ENCODE measurements around the gene ABHD2.
"Not testable (repeated sequence)": the region's sequence is repeated elsewhere in the genome, so short reads cannot be mapped to it uniquely, and the experiment has no call there.

ABHD2 gene

DNA sequence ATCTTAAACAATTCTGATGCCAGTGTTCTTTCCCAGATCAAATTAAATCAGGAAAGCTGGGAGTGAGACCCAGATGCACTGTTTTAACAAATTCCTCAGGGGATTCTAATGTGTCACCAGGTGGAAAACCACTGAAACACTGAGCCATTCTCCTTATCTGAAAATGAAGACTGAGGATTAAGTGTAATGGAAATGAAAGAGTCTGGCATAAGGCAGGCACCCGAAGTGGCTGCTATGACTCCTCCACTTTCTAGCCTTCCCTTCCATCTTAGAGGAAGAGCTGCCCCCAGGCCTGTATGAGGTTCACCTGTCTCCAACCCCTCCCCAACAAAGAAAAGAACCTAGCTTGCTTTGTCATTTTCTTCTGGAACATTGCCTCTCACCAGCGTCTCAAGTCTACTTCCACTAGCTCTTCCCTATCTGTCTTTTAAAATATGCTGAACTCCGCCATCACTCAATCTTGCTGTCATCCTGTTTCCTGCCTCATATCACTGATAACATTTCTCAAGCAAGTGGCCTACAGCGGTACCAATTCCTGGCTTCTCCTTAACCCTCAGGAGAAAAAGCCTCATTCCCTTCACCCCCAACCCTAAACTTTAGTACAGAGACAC is 13.7 kb upstream of the ABHD2 start:
- no peak for DNase-seq (ENCODE audit: low read depth in 2 of 2)

DNA sequence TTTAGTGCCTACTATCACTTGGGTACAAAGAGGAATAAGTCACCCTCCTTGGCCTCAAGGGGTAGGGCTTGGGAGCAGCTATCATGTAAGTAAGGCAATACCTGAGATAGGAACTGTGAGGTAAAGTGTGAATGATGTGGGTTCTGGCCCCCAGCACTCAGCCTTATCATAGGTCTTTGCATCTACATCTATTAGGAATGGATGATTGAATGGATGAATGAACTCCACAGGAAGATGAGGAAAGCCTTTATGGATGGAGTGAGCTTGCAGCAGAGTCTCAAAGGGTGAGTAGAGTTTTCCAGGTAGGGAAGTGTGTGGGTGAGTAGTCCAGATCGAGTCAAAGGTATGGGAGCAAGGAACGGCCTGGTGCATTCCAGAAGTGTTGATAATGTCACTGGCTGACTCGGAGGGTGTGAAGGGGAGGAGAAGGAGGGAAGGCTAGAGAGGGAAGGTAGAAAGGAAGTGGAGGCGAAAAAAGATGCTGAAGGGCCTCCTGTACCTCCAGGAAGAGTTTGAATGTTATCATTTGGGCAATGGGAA is 13.1 kb upstream of the ABHD2 start:
- no peak for DNase-seq (ENCODE audit: low read depth in 2 of 2)

DNA sequence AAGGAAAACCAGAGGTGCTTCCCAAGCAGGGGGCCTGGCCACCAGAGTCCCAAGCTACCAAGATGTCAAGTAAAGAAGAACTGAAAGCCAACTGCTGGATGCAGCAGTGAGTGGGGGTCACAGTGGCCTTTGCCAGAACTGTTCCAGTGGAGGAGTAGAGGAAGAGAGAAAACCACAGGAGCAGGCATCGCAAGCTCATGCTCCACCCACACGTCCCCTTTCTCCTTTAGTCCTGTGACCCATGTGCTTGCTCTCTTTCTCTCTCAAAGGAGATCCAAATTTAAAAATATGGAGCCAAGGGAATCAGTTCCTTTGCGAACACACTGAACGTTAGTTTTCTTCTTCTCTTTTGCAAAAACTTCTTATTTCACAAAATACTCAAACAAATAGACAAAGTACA is 12.4 kb upstream of the ABHD2 start:
- no peak for DNase-seq (ENCODE audit: low read depth in 2 of 2)

- DNase-seq (ENCODE audit: low read depth in 2 of 2) = no peak
These were observed 10.5 kb upstream of the ABHD2 start for GRCh38 chr15:89077750-89078149.

- DNase-seq (ENCODE audit: low read depth in 2 of 2) = no peak
These were observed 9.1 kb upstream of the ABHD2 start for GRCh38 chr15:89078851-89079810.

- no peak for DNase-seq (ENCODE audit: low read depth in 2 of 2)
These were observed 6.4 kb upstream of the ABHD2 start for GRCh38 chr15:89081878-89082277.

DNA sequence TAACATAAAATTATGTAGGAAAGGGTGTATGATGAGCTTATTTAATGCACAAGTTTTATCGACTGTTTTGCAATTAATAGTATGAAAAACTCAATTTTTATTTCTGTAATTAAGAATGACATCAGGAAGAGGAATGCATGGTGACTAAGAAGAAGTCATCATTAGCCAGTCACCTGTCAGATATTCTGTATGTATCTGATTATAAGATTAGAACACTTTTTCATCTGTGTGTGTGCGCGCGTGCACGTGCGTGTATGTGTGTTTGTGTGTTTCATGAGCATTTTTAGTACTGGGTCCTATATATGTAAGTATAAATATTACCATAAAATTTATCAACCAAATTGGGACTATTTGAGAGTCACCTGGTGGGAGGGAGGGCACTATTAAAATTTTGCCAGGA is 5.0 kb upstream of the ABHD2 start:
- no peak for DNase-seq (ENCODE audit: low read depth in 2 of 2)

DNA sequence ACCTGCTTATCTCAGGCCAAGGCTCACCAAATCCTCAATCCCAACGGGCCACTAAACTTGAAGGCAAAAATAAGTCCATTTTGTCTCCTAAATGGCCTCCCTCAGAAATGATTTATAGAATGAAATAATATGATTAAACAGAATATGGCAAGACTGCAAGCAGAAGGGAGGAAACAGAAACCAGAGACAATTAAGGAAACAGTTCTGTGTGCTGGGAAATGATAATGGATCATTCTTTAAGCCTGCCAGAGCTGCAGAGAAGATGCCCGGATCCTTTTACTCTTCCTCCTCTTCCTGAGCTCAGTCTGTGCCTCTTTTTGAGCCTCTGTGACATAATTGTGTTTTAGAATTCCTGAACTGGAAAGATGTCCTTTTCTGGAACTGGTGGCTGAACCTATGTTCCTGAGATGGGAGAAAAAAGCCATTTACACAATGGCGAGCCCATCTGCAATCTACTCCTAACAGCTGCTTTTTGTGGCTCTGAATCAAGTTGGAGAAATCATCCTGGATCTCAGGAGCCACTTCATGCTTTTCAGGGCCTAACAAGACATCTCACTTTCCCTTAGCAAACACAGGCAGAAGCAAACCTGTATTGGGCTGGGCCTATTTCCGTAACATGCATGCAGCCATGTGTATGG is 2.8 kb upstream of the ABHD2 start:
- no peak for DNase-seq (ENCODE audit: low read depth in 2 of 2)

DNA sequence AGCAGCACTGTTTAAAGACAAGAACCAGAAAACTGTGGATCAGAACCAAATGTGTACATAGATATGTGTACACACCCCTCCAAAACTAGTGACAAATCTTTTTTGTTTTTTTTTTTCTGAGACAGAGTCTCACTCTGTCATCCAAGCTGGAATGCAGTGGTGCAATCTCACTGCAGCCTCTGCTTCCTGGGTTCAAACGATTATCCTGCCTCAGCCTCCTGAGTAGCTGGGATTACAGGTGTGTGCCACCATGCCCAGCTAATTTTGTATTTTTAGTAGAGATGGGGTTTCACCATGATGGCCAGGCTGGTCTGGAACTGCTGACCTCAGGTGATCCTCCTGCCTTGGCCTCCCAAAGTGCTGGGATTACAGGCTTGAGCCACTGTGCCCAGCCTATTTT is 2.3 kb upstream of the ABHD2 start:
- not testable (repeated sequence) for DNase-seq (ENCODE audit: low read depth in 2 of 2)

DNA sequence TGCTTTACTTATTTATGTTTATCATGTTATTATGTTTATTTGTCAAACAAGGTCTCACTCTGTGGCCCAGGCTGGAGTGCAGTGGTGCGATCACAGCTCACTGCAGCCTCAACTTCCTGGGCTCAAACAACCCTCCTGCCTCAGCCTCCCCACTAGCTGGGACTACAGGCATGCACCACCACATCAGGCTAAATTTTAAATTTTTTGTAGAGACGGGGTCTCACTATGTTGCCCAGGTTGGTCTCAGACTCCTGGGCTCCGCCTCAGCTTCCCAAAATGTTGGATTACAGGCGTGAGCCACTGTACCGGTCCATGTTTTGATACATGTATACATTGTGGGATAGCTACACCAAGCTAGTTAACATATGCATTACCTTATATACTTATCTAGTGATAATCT is 1.9 kb upstream of the ABHD2 start:
- not testable (repeated sequence) for DNase-seq (ENCODE audit: low read depth in 2 of 2)

DNA sequence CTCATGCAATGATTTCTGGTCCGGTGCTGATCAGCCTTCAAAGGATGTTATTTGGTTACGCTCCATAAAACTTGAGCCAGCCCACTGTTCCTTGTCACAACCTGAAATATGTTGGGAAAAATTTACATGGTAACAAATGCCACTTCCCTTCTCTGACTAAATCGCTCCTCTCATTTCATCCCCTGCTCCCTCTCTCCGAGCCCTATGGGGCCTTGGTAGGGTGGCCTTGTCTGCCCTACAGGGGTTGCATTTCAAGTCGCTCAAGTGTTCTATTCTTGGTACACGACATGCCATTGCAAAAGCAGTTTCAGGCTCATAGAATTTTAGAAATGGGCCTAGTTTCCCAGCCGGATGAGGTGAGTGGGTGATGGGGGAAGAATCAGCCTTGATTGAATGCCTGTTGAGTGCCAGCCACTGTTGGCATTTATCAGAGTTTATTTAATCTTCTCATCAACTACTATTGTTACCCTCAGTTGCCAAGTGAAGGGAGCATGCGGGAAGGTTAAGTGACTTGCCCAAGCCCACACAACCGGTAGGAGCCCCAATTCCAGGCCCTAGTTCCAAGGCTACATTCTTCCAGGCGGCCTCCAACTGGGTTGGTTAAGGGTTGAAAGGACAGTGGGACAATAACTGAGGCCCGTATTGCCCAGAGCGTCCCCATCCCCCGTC is 961 bp upstream of the ABHD2 start:
- DNase-seq (ENCODE audit: low read depth in 2 of 2) = no peak

DNA sequence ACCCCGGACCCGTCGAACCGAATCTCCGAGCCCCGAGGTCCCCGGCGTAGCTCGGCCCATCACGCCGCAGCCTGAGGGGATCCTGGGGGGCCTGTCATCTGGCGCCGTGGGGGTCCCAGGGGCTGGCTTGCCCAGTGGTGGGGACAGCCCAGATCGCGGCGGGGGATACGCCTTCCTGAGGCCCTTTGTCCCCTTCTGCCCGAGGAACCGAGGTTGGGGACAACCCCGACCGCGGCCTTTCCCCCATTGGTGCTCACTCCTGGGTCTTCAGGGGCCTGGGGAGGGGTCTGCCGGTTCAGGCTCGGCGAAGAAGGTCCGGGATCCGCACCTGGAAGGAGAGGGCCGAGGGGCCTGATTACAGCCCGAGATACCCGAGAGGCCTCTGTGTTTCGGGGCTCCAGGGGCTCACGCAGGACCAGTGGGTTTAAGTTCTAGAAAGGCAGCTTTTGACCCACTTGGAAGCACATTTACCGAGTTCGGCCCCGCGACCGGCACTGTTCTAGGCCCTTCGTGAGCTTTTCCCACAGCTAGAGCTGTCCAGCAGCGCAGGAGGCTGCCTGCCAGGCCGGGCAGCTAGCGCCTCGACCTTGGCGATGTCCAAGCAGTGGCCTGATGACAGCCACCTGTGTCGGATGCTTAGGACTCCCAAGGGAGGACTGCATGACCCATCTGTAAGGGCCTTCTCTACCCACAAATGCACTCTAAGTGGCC is 504 bp downstream of the ABHD2 start:
- no peak for DNase-seq (ENCODE audit: low read depth in 2 of 2)

DNA sequence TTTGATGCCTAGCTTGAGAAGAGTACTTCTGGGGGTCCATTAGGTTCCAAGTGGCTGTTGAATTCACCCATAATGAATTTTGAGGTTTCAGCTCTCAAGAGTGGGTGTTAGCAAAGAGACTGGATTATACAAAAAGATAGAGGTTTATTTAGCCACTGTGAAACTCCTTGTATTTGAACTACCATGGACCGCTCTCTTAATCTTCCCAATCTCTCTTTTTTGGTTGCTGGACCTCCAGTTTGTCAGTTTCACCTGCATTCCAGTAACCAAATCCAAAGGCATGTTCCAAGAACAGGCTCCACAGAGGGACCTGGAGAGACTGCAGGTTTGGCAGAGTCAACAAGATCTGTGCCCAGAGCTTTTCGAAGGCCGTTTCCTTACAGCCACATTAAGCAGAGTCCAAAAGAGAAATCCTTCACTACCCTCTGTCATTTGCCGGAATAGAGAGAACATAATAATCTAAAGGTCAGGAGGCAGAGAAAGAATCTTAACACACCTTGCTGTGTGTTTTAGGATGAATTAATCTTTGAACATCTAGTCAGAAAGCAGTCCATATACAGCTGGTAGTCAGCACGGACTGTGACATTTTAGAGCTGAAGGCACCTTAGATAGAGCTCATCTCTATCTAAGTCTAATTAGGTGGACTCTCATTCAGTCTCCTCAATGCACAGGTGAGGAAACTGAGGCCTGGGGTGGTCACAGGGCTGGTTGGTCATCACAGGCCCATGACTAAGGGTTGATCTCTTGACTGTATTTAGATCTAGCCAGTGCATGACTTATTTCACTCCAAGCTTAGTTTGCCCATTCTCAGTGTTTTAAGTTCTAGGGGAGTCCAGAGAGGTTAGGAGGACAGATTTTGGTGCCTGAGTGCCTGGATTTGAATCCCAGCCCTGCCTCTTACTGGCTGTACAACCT is 1.3 kb downstream of the ABHD2 start:
- no peak for DNase-seq (ENCODE audit: low read depth in 2 of 2)

DNA sequence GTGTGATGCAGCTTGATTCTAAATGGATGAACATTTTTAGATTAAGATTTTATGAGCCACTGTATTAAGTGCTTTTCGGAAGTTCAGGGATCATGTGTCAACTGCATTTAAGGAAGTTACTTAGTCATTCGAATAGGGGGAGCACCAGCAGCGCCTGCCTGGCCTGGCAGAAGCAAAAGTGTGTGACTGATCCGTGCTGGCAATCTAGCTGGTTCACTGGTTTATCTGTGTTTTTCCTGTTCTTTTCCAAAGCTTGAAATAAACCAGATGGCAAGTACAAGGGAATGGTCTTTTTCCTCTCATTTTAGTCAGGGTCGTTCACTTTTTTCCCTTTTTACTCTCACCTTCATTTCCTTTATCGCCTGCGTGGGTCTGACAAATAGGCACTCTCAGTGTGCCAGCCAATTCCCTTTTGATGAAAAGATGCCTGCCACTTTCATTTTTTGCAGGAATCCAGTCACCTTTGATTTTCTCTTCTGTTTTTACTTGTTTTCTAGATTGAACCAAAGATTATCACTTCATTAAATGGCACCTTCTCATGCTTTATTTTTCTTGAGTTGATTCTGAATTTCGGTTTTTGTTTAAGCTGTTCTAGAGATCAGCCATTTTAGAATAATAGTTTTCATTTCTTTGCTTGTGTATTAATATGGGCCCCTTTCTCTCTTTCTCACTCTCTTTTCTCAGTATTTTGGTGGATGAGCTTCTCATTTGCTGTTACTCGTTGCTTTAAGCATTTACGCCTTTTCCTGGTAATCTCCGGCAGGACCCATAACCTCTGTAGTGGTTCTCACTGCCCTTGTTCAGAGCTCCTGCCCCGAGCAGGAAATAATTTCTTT is 2.8 kb downstream of the ABHD2 start:
- peak in 1 of 2 donors; percentile 12 for DNase-seq (ENCODE audit: low read depth in 2 of 2)

- DNase-seq (ENCODE audit: low read depth in 2 of 2) = no peak
These were observed 3.5 kb downstream of the ABHD2 start for GRCh38 chr15:89091627-89092220.

DNA sequence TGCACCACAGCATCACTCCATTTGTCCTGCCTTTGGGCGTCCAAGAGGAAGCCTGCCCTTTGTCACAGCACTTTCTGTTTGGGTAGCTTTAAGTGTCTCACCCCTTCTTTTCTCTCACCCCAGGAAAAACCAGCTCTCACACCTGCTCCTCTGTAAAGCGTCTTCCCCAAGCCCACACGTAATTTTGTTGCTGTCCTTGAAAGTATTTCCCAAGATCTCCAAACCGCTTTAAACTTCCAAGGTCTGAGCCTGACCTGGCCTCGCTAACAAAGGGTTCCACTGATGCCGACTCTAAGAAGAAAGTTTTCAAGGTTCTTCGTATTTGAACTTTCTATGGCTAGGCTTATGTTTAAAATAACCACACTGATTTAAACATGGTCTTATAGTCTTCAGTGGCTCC is 5.3 kb downstream of the ABHD2 start:
- DNase-seq (ENCODE audit: low read depth in 2 of 2) = no peak

DNA sequence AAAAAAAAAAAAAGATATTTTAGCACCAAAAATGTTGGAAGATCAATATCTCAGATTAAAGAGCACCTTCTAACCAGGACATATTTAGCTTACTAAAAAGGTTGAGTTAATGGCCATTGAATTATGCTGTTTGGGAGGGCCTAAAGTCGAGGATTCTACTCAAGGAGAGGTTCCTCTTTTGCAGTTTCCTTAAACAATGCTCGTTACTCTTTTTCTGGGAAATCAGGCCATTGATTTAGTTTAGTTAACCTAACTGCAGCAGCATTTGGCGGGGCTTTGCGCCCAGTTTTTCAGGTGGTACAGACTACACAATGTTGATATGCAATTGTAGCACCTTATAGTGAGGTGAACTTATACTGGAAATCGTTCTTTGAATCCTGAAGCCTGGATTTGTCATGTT is 6.8 kb downstream of the ABHD2 start:
- DNase-seq (ENCODE audit: low read depth in 2 of 2) = no peak

DNA sequence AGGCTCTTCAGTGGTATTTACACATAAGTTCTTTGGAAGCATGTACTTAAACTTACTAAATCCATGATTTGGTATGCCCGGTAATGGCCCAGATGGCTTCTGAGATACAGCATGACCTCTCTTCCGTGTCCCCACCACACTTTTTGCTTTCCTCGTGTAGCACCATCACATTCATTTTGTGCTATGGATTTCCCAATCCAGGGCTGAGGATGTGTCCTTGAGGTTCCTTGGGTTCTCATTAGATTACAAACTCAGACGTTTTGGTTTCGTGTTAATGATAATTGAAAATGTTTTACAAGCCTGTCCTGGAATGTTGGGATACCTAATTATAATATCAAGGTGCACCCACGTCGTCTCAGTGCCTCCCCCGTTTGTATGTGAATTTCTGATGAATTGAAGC is 7.3 kb downstream of the ABHD2 start:
- DNase-seq (ENCODE audit: low read depth in 2 of 2) = no peak

DNA sequence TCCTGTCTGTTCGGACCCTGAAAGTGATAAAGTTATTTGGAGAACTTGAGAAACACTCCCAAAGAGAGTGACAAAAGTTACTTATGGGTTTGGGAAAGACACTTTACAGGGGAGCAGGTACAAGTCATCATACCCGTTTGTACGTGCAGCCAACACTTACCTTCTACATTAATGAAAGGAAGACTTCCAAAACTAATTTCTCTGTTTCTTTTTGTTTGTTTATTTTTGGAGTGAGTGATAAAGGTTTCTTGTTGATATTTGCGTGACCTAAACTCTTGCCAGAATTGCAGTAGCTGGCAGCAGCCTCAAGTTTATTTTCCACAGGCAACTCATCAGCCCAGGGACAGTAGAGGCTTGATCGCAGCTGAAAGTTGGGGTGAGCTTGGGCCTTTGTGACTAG is 8.4 kb downstream of the ABHD2 start:
- no peak for DNase-seq (ENCODE audit: low read depth in 2 of 2)
